Testis (tissue), 3 donors: ENCODE measurements around the gene EMILIN3. TPM values are rescaled to one million over a fixed set of nuclear protein-coding genes. Genes with fewer than 3 reads are reported as not detected.

Source experiments
- DNase-seq: peaks from one replicate; pipeline ENCODE4 v3.0.0-alpha.2; 2019
- H3K27ac ChIP-seq, 2 donors: fragments of 200-600 bp; sonication (generic); one replicate each; pipeline ENCODE4 v1.5.1; 2019
- H3K27me3 ChIP-seq: fragments of 200-600 bp; sonication (generic); one replicate; pipeline ENCODE4 v1.5.1; 2019
- H3K36me3 ChIP-seq: fragments of 200-600 bp; sonication (generic); one replicate; pipeline ENCODE4 v1.5.1; 2017; ENCODE audit warnings: low read depth; ENCODE audit errors: missing control alignments
- H3K4me1 ChIP-seq: fragments of 200-600 bp; sonication (generic); one replicate; pipeline ENCODE4 v1.5.1; 2019
- H3K4me3 ChIP-seq, 2 donors: fragments of 200-600 bp; sonication (generic); one replicate each; pipeline ENCODE4 v1.5.1; 2017 to 2019
- H3K9me3 ChIP-seq: fragments of 200-600 bp; sonication (generic); one replicate; pipeline ENCODE4 v1.5.1; 2017
- POLR2A ChIP-seq: fragments of 450-650 bp; IDR thresholded peaks from one replicate; pipeline ENCODE4 v1.6.1; 2017; ENCODE audit warnings: antibody characterized with exemption, mild to moderate bottlenecking, moderate library complexity
- WGBS, 2 donors: methylation state at CpG; one replicate each; pipeline ENCODE4 v1.1.5; 2018; 5-methylcytosine and 5-hydroxymethylcytosine counted together
- intact Hi-C: fragments of 100-400 bp; cut with DNase I; formaldehyde crosslinking; loops from one replicate; pipeline ENCODE4 v1.15.1; 2023; ENCODE audit warnings: low total_unique reads
- polyA plus RNA-seq: library from polyadenylated mRNA; stranded (reverse); fragments of 350-450 nt; fragmentation: Illumina TruSeq; extraction: RNeasy Lipid Tissue Mini Kit (QIAGEN cat#74804); gene quantifications from one replicate; pipeline ENCODE4 v1.2.3, GENCODE V29; 2014; ENCODE audit warnings: low read depth, low replicate concordance; ENCODE audit not compliant: insufficient read depth
- total RNA-seq, 2 donors: library from RNA; depleted of rRNA; stranded (reverse); fragments of >200 nt; gene quantifications; one replicate each; pipeline ENCODE4 v1.2.3, GENCODE V29; 2016
- TF ChIP-seq, protein P1 (sequence below), 3 experiments: fragments of 450-650 bp in 2 of 3; fragments of 200-600 bp in 1 of 3; sonication (generic) in 1 of 3; IDR thresholded peaks; one replicate each; pipeline ENCODE4 v1.5.1; 2016 to 2019; ENCODE audit warnings: antibody characterized with exemption in 3 of 3, mild to moderate bottlenecking in 2 of 3, moderate library complexity in 1 of 3

The EMILIN3 gene
- total and polyA plus RNA-seq, 3 donors from 2014 or later, result 3.7 to 14.8 (median 4.2) TPM

DNA sequence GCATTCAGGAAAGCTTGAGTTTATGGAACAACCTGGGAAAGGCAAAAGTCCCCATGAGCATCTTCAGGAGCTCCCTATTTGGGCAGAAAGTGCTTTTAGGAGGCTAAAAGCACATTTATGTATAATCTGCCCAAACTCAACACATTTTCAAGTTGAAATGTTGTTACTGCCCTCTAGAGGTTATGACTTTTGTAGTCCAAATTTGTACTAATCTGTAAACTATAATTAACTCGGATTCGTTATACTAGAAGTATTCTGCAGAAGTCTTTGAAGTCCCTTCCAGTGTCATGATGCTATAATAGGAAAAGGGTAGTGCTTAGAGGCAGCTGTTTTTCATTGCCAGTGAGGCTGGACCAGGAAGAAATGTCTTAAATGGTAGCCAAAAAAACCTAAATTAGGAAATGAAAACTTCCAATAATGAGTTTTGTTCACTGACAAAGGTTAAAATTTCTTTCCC, 44.8 kb upstream of the EMILIN3 start:
- 23 to 44% methylated on average over 2 of the region's 2 CpGs for WGBS, 2 donors
- DNase-seq, result no peak
- TF ChIP-seq, protein P1, sequence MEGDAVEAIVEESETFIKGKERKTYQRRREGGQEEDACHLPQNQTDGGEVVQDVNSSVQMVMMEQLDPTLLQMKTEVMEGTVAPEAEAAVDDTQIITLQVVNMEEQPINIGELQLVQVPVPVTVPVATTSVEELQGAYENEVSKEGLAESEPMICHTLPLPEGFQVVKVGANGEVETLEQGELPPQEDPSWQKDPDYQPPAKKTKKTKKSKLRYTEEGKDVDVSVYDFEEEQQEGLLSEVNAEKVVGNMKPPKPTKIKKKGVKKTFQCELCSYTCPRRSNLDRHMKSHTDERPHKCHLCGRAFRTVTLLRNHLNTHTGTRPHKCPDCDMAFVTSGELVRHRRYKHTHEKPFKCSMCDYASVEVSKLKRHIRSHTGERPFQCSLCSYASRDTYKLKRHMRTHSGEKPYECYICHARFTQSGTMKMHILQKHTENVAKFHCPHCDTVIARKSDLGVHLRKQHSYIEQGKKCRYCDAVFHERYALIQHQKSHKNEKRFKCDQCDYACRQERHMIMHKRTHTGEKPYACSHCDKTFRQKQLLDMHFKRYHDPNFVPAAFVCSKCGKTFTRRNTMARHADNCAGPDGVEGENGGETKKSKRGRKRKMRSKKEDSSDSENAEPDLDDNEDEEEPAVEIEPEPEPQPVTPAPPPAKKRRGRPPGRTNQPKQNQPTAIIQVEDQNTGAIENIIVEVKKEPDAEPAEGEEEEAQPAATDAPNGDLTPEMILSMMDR (IDR thresholded peaks at IDR 0.05), result peak in 2 of 3 experiments; percentile 28 to 54
- no peak for TF ChIP-seq POLR2A
- Histone ChIP-seq H3K4me3 (no peak overlapping the region), H3K27me3 (no peaks in the 10 kb centered on the region), H3K4me1 (peaks cover 12% of the 10 kb centered on the region), H3K27ac (peak overlapping the region in 1 of 2 donors; percentile 23), H3K9me3 (no peaks in the 10 kb centered on the region), H3K36me3 (no peaks in the 10 kb centered on the region)
- intact Hi-C loops, result loop anchor here (10.0 kb wide), 1 partner anchor 67 kb away; the partner anchor contains the start of gene LPIN3

DNA sequence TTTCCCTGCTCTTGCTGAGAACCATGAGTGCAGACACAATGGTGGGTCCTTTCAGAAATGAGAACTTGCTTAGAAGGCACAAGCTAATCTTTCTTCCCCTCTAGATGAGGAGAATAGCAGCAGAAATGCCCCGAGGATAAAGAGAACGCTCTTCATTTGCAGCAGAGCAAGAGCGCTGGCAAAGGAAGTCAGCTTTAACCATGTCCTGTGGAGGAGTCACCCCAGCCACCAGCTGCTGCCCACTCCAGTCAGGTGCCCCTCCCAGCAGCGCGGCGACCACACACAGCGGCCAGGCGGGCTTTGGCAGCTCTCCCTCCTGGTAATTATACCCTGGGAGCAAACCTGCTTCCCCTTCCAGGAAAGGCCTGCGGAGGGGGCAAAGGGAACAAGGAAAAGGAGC, 42.4 kb upstream of the EMILIN3 start:
- DNase-seq, result peak; percentile 75
- Histone ChIP-seq H3K4me1 (peaks cover 17% of the 10 kb centered on the region), H3K27ac (no peak overlapping the region), H3K9me3 (no peaks in the 10 kb centered on the region), H3K27me3 (no peaks in the 10 kb centered on the region), H3K36me3 (no peaks in the 10 kb centered on the region), H3K4me3 (no peak overlapping the region)
- TF ChIP-seq, protein P1 (IDR thresholded peaks at IDR 0.05), result no peak
- no peak for TF ChIP-seq POLR2A
- WGBS, 2 donors, result 42 to 61% methylated on average over 9 of the region's 9 CpGs
- intact Hi-C loops, result no loop called here

DNA sequence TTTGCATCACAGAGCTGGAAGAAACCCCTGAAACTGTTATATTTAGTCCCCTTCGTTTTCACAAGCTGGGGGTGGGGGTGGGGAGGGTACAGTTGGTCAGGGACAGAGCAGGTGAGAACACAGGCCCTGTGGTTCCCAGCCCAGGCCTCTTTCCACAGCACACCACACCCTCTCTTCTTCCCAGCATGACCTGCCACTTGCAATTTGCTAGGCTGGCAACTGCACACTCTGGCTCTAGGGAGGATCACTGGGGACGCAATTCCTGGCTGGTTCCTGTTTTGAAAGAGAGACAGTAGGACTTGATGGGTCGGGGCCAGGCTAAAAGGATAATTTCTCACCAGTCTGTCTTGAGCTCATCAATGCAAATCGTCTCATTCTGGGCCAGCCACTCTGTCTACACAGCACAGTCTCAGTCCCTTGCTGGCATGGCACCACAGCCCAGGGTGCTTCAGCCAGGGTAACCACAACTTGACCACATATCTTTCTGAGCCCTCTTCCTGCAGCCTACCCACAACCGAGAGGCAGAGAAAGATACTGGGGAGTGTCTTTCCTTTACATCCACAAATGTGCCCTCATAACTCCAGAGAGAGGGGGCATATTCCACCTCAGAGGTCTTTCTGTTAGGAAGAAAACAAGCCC, 41.7 kb upstream of the EMILIN3 start:
- Histone ChIP-seq H3K4me1 (peaks cover 17% of the 10 kb centered on the region), H3K27ac (no peak overlapping the region), H3K27me3 (no peaks in the 10 kb centered on the region), H3K9me3 (no peaks in the 10 kb centered on the region), H3K36me3 (no peaks in the 10 kb centered on the region), H3K4me3 (no peak overlapping the region)
- no peak for TF ChIP-seq POLR2A
- TF ChIP-seq, protein P1 (IDR thresholded peaks at IDR 0.05), result no peak
- intact Hi-C loops, result no loop called here
- 44 to 68% methylated on average over 3 to 5 of the region's 5 CpGs for WGBS, 2 donors
- DNase-seq, result no peak

DNA sequence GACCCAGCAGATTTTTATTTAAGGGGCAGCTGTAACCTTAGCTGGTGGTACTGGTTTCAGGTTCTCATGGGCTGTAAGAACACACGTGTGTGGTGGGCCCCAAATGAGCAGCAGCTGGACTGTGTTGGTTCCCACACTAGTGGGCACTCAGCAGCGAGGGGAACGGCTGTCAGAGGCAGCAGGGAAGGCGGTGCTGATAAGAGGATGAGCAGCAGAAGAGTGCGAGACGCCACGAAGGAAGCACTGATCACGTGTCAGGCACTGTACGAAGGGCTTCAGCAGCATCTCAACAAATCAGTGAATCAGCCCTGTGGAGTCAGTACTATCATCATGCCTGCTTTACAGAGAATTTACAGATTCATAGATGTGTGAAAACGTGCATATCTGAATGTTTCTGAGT, 41.0 kb upstream of the EMILIN3 start:
- Histone ChIP-seq H3K4me3 (no peak overlapping the region), H3K36me3 (no peaks in the 10 kb centered on the region), H3K27ac (no peak overlapping the region), H3K9me3 (no peaks in the 10 kb centered on the region), H3K27me3 (no peaks in the 10 kb centered on the region), H3K4me1 (peaks cover 17% of the 10 kb centered on the region)
- TF ChIP-seq, protein P1 (IDR thresholded peaks at IDR 0.05), result no peak
- no peak for TF ChIP-seq POLR2A
- intact Hi-C loops, result no loop called here
- WGBS, 2 donors, result 70 to 85% methylated on average over 10 of the region's 10 CpGs
- DNase-seq, result no peak
